Measurements from ENCODE around the gene DHRS4.
"Not testable (repeated sequence)": the region's sequence is repeated elsewhere in the genome, so short reads cannot be mapped to it uniquely, and the experiment has no call there.

Gene DHRS4

DNA sequence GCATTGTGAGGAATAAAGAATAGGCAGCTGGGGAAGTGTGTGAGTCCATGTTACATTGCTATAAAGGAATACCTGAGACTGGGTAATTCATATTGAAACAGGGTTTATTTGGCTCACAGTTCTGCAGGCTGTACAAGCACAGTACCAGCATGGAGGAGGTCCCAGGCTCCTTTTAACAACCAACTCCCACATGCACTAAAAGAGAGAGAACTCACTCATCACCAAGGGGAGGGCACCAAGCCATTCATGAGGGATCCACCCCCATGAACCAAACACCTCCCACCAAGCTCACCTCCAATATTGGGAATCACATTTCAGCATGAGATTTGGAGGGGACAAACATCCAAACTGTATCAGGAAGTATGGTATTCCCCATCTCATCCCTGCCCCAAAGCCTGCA, 11.9 kb upstream of the DHRS4 start:
- no peak for DNase-seq

GRCh38 chr14:23942587-23942986, 11.0 kb upstream of the DHRS4 start:
- no peak for DNase-seq

- not testable (repeated sequence) for DNase-seq
These were observed 4.5 kb upstream of the DHRS4 start for GRCh38 chr14:23949069-23949468.

GRCh38 chr14:23950411-23951135, 3.0 kb upstream of the DHRS4 start:
- DNase-seq = no peak

DNA sequence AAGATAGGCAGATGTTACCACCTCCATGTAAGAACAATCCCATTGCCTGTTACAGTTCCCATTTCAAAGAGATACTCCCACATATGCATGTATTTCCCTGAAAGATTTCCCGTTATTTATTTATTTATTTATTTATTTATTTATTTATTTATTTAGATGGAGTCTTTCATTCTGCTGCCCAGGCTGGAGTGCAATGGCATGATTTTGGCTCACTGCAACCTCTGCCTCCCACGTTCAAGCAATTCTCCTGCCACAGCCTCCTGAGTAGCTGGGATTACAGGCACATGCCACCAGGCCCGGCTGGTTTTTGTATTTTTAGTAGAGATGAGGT, 2.5 kb upstream of the DHRS4 start:
- DNase-seq = not testable (repeated sequence)

GRCh38 chr14:23951590-23952201, 1.9 kb upstream of the DHRS4 start:
- no peak for DNase-seq

DNA sequence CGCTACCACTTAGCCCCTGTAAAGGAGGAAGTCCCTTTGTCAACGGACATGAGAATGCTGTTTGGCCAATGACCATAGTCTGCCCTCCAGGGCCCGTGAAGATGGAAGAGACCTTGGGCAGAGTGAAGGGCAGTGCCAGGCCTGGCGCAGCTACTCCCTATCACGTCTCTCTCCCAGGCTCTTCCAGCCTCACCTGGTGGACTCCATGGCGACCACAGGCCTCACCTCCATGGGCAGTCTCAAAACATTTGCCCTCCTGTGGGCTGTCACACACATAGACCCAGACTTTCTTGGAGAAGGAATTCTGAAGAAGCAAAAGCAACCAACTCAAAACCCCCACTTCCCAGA, 480 bp upstream of the DHRS4 start:
- DNase-seq = not testable (repeated sequence)

GRCh38 chr14:23954279-23954614, 677 bp downstream of the DHRS4 start:
- not testable (repeated sequence) for DNase-seq

GRCh38 chr14:23954965-23955364, 1.4 kb downstream of the DHRS4 start:
- DNase-seq = not testable (repeated sequence)

DNA sequence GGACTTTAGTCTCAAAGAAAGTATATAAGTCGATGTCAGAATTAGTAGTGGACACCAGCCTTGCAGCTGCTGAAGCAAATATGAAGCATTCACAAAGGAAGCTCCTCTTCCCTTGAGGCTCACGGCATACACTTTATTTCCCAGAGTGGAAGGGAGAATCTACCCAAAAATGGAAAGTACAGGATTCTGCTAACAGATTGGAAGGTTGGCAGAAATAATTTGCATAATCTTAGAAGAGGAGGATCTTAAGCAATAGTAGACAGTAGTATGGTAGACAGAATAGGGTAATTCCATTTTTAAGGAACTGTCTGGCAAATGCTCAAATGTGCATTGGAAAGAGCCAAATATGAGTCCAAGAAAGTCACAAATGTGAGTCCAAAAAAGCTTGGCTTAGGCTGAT, 2.2 kb downstream of the DHRS4 start:
- DNase-seq = not testable (repeated sequence)

DNA sequence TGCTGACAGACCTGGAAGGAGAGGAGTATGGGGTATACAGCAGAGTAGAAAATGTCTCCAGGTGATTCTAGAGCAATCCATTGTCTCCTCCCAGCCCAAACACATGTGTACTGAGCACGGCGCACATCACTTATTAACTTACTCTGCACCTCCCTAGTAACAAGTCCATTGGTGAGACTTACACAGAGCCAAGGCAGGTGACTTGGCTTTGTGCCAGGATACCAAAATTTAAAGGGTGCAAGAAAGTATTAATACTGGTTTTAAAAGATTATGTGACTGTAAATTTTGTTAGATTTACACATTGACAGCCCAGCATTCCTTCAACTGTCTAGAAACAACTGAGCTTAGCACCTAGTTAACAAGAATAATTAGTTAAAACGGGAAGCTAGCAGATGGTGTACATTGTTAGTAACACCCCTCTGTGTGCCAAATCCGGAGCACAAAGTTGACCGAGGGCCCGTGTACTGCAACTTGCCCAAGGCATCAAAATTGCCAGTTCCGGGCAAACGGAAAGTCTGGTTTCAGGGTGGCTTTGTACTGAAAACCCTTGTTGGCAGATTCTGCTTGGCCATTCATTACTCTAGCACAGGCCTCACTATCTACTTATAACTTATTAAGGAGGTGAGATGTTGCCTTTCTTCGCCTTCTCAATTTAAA, 4.5 kb downstream of the DHRS4 start:
- not testable (repeated sequence) for DNase-seq

DNA sequence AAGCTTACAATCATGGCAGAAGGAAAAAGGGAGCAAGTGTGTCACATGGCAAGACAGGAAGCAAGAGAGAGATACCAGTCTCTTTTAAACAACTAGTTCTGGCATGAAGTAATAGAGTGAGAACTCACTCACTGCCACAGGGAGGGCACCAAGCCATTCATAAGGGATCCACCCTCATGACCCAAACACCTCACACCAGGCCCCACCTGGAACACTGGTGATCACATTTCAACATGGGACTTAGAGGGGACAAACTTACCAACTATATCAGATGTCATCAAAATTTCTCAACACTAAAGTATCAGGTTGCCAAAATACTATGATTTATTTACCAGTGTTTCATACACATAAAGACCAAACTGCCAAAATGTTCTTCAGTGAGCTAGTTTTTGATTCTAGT, 7.3 kb downstream of the DHRS4 start:
- not testable (repeated sequence) for DNase-seq

DNA sequence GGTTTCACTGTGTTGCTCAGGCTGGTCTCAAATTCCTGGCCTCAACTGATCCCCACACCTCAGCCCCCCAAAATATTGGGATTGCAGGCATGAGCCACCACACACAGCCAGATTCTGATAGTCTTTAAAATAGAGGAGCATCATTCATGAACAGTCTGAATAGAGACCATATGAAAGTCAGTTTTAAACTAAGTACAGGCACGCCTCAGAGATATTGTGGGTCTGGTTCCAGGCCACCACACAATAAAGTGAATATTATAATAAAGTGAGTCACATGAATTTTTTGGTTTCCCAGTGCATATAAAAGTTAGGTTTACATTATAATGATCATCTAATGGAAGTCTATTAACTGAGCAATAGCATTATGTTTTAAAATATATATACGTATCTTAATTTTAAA, 8.1 kb downstream of the DHRS4 start:
- not testable (repeated sequence) for DNase-seq

DNA sequence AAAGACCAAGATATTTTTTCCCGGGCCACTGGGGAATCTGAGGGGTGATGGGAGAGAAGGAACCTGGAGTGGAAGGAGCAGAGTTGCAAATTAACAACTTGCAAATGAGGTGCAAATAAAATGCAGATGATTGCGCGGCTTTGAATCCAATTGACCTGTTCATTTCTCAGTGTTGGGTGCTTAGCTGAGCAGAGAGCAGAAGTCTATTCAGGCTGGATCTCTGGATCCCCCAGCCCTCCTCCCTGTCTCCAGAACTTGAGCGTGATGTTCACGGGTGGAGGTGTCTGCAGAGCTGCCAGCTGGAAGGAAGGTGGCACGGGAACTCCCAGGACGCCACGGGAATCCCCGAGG, 15.5 kb downstream of the DHRS4 start:
- not testable (repeated sequence) for DNase-seq

DNA sequence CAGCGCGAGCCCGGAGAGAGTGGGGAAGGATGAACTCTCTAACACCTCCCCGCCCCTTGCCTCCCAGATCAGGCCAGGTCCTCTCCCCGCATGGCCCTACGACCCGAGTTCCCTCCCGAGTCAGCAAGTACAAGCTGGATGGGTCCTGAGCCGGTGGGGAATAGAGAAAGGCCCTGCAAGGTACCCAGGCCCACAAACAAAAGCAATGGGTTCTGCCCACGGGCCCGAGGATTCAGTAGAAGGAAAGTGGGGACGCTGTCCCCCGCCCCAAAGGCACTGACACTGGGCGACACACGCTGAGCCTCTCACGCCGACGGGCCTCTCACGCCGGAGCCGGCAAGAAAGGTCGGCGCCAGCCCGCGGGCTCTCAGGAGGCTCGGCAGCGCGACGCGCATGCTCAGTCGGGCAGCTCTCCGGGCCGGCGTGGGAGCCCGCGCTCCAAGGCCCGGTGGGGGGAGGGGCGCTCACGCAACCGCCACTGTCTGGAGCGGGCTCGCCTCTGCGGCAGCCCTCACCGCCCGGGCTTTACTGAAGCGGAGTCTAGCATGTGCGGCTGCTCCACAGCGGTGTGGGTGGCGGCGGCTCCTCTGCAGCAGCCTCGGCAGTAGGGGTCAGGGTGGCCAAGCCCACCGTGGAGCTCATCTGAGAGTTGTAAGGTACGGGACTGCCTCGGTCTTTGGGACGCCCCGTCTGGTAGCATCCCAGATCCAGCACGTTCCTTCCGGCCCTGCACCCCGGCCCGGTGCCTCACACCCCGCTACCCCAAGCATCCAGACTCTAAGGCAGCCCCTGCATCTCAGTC, 16.1 kb downstream of the DHRS4 start:
- DNase-seq = not testable (repeated sequence)

- not testable (repeated sequence) for DNase-seq
These were observed 16.7 kb downstream of the DHRS4 start for GRCh38 chr14:23970283-23970659.

GRCh38 chr14:23973178-23973577, 19.6 kb downstream of the DHRS4 start:
- not testable (repeated sequence) for DNase-seq

- not testable (repeated sequence) for DNase-seq
These were observed 20.5 kb downstream of the DHRS4 start for GRCh38 chr14:23974041-23974440.

- not testable (repeated sequence) for DNase-seq
These were observed 23.6 kb downstream of the DHRS4 start for GRCh38 chr14:23977208-23977607.

DNA sequence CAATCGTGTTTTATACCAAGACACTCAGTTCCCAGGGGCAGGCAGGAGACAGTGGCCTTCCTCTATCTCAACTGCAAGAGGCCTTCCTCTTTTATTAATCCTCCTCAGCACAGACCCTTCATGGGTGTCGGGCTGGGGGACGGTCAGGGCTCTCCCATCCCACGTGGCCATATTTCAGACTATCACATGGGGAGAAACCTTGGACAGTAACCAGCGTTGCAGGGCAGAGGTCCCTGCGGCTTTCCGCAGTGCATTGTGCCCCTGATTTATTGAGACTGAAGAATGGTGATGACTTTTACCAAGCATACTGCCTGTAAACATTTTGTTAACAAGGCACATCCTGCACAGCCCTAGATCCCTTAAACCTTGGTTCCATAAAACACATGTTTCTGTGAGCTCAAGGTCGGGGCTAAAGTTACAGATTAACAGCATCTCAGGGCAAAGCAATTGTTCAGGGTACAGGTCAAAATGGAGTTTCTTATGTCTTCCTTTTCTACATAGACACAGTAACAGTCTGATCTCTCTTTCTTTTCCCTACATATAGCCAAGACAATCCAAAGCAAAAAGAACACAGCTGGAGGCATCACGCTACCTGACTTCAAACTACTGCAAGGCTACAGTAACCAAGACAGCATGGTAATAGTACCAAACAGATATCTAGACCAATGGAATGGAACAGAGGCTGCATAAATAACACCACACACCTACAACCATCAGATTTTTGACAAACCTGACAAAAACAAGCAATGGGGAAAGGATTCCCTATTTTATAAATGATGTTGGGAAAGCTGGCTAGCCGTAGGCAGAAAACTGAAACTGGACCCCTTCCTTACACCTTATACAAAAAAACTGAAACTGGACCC, 28.6 kb downstream of the DHRS4 start:
- DNase-seq = not testable (repeated sequence)

- DNase-seq = no peak
These were observed 31.5 kb downstream of the DHRS4 start for GRCh38 chr14:23984891-23985602.

DNA sequence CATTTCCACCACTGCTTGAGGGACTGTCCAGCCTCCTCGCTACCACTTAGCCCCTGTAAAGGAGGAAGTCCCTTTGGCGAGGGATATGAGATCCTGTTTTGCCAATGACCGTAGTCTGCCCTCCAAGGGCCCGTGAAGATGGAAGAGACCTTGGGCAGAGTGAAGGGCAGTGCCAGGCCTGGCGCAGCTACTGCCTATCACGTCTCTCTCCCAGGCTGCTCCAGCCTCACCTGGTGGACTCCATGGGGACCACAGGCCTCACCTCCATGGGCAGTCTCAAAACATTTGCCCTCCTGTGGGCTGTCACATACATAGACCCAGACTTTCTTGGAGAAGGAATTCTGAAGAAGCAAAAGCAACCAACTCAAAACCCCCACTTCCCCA, 34.6 kb downstream of the DHRS4 start:
- not testable (repeated sequence) for DNase-seq

Data from KG1 (cell line).